Suprapubic skin (tissue), 4 donors: Measurements from ENCODE around the gene NOTCH2. TPM values are rescaled to one million over a fixed set of nuclear protein-coding genes. Genes with fewer than 3 reads are reported as not detected.

Experiments used
- DNase-seq, 2 donors: peaks; one replicate each; pipeline ENCODE4 v3.0.0-alpha.2; 2019; ENCODE audit warnings: low spot score in 2 of 2
- H3K27ac ChIP-seq: fragments of 200-600 bp; sonication (generic); one replicate; pipeline ENCODE4 v1.5.1; 2019
- H3K27me3 ChIP-seq: fragments of 200-600 bp; sonication (generic); one replicate; pipeline ENCODE4 v1.5.1; 2019
- H3K36me3 ChIP-seq: fragments of 200-600 bp; sonication (generic); one replicate; pipeline ENCODE4 v1.5.1; 2019
- H3K4me1 ChIP-seq: fragments of 200-600 bp; sonication (generic); one replicate; pipeline ENCODE4 v1.5.1; 2019
- H3K4me3 ChIP-seq: fragments of 200-600 bp; sonication (generic); one replicate; pipeline ENCODE4 v1.5.1; 2019; ENCODE audit warnings: mild to moderate bottlenecking
- H3K9me3 ChIP-seq: fragments of 200-600 bp; sonication (generic); one replicate; pipeline ENCODE4 v1.5.1; 2019
- CTCF ChIP-seq, 2 donors: fragments of 200-600 bp in 1 of 2; fragments of 450-650 bp in 1 of 2; sonication (generic) in 1 of 2; IDR thresholded peaks; one replicate each; pipeline ENCODE4 v1.5.1; 2016 to 2019; ENCODE audit warnings: antibody characterized with exemption in 2 of 2, mild to moderate bottlenecking in 1 of 2, moderate library complexity in 1 of 2
- EP300 ChIP-seq: sonication (generic); formaldehyde crosslinking; IDR thresholded peaks from one replicate; pipeline ENCODE4 v1.6.1; 2017; ENCODE audit warnings: antibody characterized with exemption
- POLR2A ChIP-seq, 2 donors: fragments of 450-650 bp; IDR thresholded peaks; one replicate each; pipeline ENCODE4 v1.6.1; 2017; ENCODE audit warnings: antibody characterized with exemption in 2 of 2, mild to moderate bottlenecking in 2 of 2, moderate library complexity in 2 of 2
- POLR2AphosphoS5 ChIP-seq, 3 donors: sonication (generic); formaldehyde crosslinking; IDR thresholded peaks; one replicate each; pipeline ENCODE4 v1.6.1; 2017; ENCODE audit warnings: antibody characterized with exemption in 3 of 3
- WGBS: methylation state at CpG from one replicate; pipeline ENCODE4 v1.1.5; 2018; 5-methylcytosine and 5-hydroxymethylcytosine counted together
- total RNA-seq, 4 donors: library from RNA; depleted of rRNA; stranded (reverse); fragments of >200 nt; gene quantifications; one replicate each; pipeline ENCODE4 v1.1.0, GENCODE V29; 2016

Gene NOTCH2
- total RNA-seq, 4 donors from 2014 or later = 120 to 167 (median 154) TPM

DNA sequence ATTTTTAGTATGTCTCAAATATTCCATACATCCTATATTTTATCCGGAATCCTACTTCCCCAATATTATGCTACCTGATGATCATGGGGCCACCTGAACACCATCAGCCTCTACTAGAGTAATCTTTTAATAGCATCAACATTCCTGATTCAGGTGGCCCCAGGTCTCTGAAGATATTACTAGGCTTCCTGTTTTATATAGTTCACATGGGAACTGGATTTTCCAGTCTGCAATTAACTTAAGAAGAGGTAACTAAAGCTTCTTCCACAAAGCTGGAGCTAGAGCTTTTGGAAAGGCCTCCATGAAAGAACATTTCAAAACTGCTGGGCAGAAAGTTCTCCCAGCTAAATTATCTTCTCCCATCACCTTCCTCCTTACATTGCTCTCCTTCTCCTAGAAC is 100.9 kb downstream of the NOTCH2 start:
- DNase-seq = no peak

GRCh38 chr1:119968068-119968492 is 101.4 kb downstream of the NOTCH2 start:
- H3K27me3 ChIP-seq = no peaks in the 10 kb centered on the region
- WGBS = 75% methylated on average over 1 of the region's 1 CpG
- H3K4me1 ChIP-seq = peaks cover 34% of the 10 kb centered on the region
- TF ChIP-seq EP300 (no peak), CTCF (IDR thresholded peaks at IDR 0.05) (peak; percentile 53 to 63), POLR2A (IDR thresholded peaks at IDR 0.05) (no peak)
- DNase-seq = no peak
- H3K9me3 ChIP-seq = no peaks in the 10 kb centered on the region
- no peak overlapping the region for H3K4me3 ChIP-seq
- H3K36me3 ChIP-seq = peaks cover 51% of the 10 kb centered on the region
- no peak overlapping the region for H3K27ac ChIP-seq

More for the DNA sequence above, 100.9 kb downstream of the NOTCH2 start:
- Histone ChIP-seq H3K4me1 (peaks cover 40% of the 10 kb centered on the region), H3K27ac (no peak overlapping the region), H3K4me3 (no peak overlapping the region), H3K27me3 (no peaks in the 10 kb centered on the region), H3K36me3 (peaks cover 46% of the 10 kb centered on the region), H3K9me3 (no peaks in the 10 kb centered on the region)
- no peak for TF ChIP-seq POLR2A (IDR thresholded peaks at IDR 0.05)
- TF ChIP-seq EP300 = no peak
- no peak for TF ChIP-seq POLR2AphosphoS5 (IDR thresholded peaks at IDR 0.05)
- TF ChIP-seq CTCF (IDR thresholded peaks at IDR 0.05) = no peak
- WGBS = 97% methylated on average over 1 of the region's 1 CpG

DNA sequence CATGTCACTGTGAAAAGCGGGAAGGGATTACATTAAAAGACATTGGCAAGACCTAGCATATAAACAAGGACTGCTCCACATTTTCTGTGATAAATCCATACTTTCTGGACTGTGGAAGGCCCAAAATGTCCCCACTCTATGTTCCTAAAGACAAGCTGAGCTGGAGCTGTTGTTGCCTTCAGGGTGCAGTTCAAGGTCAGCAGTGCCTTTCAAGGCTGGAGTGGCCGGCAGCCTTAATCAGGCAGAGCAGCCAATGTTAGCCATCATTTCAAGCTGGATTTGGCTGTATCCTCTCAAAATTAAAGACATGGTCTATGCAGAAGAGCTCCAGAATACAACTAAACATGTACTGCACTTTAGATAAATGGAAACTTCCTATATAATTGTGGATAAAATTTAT is 102.8 kb downstream of the NOTCH2 start:
- no peak overlapping the region for H3K27ac ChIP-seq
- TF ChIP-seq POLR2A (IDR thresholded peaks at IDR 0.05) (no peak), POLR2AphosphoS5 (IDR thresholded peaks at IDR 0.05) (no peak), EP300 (no peak), CTCF (IDR thresholded peaks at IDR 0.05) (no peak)

GRCh38 chr1:119966020-119966419 is 103.4 kb downstream of the NOTCH2 start:
- no peaks in the 10 kb centered on the region for H3K27me3 ChIP-seq
- WGBS = 73% methylated on average over 4 of the region's 4 CpGs
- TF ChIP-seq EP300 (no peak), POLR2A (IDR thresholded peaks at IDR 0.05) (no peak), CTCF (IDR thresholded peaks at IDR 0.05) (no peak), POLR2AphosphoS5 (IDR thresholded peaks at IDR 0.05) (no peak)
- H3K36me3 ChIP-seq = peaks cover 49% of the 10 kb centered on the region
- DNase-seq = no peak
- peaks cover 25% of the 10 kb centered on the region for H3K4me1 ChIP-seq
- no peak overlapping the region for H3K27ac ChIP-seq
- no peak overlapping the region for H3K4me3 ChIP-seq
- no peaks in the 10 kb centered on the region for H3K9me3 ChIP-seq

More for the DNA sequence above, 102.8 kb downstream of the NOTCH2 start:
- WGBS = 86% methylated on average over 2 of the region's 2 CpGs
- no peaks in the 10 kb centered on the region for H3K9me3 ChIP-seq
- H3K4me1 ChIP-seq = peaks cover 26% of the 10 kb centered on the region
- peaks cover 56% of the 10 kb centered on the region for H3K36me3 ChIP-seq
- DNase-seq = no peak
- no peaks in the 10 kb centered on the region for H3K27me3 ChIP-seq
- H3K4me3 ChIP-seq = no peak overlapping the region

GRCh38 chr1:119964673-119965363 is 104.6 kb downstream of the NOTCH2 start:
- no peak for DNase-seq
- WGBS = 63% methylated on average over 1 of the region's 1 CpG

More at GRCh38 chr1:119964673-119965363, 104.6 kb downstream of the NOTCH2 start:
- H3K9me3 ChIP-seq = no peaks in the 10 kb centered on the region
- H3K27me3 ChIP-seq = no peaks in the 10 kb centered on the region
- H3K4me1 ChIP-seq = peaks cover 25% of the 10 kb centered on the region
- H3K36me3 ChIP-seq = peaks cover 48% of the 10 kb centered on the region
- no peak overlapping the region for H3K27ac ChIP-seq
- no peak overlapping the region for H3K4me3 ChIP-seq
- TF ChIP-seq POLR2A (IDR thresholded peaks at IDR 0.05) = no peak
- TF ChIP-seq EP300 = no peak
- no peak for TF ChIP-seq CTCF (IDR thresholded peaks at IDR 0.05)
- TF ChIP-seq POLR2AphosphoS5 (IDR thresholded peaks at IDR 0.05) = no peak
